IPS DF 19.7 (cell line): ENCODE results near the gene GYPE.
"Not testable (repeated sequence)": the region's sequence is repeated elsewhere in the genome, so short reads cannot be mapped to it uniquely, and the experiment has no call there.

ENCODE experiments used
- DNase-seq: peaks from one replicate; pipeline ENCODE4 v3.0.0-alpha.2; 2013; ENCODE audit warnings: low read depth, low spot score

GYPE gene

DNA sequence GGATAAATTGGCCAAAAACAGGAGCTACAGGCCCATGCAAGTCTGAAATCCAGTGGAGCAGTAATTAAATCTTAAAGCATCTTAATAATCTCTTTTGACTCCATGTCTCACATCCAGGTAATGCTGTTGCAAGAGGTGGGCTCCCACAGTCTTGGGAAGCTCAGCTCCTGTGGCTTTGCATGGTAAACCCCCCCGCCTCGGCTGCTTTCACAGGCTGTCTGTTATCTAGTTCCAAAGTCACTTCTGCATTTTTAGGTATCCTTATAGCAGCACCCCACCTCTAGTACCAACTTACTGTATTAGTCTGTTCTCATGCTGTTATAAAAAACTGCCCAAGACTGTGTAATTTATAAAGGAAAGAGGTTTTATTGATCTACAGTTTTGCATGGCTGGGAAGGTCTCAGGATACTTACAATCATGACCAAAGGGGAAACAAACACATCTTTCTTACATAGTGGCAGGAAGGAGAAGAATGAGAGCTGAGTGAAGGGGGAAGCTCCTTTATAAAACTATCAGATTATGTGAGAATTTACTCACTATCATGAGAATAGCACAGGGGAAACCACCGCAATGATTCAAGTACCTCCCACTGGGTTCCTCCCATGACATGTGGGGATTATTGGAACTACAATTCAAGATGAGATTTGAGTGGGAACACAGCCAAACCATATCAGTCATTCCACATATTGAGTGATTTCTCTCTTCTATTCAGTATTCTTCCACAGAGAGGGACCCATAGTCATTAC lies 34.7 kb downstream of the GYPE start:
- DNase-seq, result not testable (repeated sequence)

DNA sequence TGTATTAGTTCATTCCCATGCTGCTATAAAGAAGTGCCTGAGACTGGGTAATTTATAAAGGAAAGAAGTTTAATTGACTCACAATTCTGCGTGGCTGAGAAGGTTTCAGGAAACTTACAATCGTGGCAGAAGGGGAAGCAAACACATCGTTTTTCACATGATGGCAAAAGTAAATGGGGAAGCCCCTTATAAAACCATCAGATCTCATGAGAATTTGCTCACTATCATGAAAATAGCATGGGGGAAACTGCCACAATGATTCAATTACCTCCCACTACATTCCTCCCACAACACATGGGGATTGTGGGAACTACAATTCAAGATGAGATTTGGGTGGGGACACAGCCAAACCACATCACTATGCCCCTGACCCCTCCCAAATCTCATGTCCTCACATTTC lies 35.4 kb downstream of the GYPE start:
- not testable (repeated sequence) for DNase-seq

DNA sequence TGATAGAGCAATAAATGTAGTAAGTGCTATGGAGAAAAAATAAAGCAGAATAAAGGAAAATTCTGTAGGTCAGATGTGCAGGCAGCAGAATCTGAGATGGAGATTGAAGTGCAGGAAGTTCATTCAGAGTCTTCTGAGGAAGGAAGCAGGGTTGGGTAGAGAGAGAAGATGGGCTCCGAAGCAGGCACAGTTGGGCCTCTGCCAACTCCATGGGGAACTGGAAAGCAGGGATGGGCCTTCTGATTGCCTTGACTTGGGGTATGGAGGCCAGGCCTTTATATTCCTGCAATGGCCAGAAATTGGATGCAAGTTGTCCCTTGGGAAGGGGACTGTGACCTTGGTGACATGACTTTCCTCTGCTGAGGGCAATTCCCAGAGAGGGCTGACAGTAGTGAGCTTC lies 42.6 kb downstream of the GYPE start:
- not testable (repeated sequence) for DNase-seq

DNA sequence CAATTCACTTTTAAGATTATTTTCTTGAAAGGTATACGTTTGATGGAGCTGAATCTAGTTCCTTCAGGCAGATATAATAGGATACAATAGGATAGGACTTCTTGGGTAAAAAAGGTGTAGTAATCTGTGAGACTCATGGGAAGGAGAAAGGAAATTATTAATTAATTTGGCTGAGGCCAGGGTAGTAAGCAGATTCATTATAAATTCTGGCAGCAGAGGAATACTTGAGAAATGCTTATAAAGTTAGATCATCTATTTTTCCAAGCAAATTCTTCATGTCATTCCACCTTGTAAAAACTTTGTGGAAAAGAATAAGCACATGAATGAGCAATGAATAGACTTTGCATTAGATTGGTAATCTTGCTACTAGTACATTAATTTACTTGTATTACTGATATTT lies 46.9 kb downstream of the GYPE start:
- no peak for DNase-seq

DNA sequence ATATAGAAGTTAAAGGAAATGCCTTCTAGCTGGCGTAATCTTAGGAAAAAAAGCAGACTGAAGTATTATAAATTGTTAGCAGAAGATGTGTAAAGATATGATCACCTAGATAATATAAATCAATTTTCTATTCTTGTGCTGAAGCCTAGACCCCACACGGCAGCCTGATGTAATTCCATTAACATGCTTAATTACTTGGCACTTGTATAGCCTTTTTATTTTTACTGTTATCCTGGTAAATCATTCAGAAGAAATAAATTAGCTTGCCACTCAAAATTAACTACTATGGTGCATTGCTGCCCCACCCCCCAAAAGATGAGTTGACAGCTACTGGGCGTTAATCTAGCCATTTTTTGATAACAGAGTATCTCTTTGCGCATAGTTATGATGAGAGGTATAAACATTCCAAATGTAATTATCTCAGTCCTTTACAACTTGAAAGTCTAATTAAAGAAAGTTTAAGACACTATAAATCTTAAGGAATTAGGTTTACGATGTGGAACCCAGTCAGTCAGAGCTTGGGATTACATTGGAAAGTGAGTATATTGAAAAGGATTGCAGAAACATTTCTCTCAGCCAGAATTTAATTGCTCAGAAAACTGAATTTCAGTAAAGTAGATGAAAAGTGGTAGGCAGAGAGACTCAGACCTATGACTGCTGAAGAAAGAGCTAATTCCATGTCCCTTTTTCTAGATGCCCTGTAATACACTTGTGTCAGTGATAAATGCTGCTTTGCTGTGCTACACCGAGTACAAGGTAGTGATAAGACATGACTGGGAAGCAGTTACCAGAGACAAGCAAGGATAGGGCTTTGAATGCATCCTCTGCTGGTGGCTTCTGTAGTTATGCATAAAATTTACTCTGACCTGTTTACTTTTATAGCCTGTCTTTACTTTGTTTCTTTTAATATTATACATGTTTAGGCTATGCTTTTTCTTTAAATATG lies 47.7 kb downstream of the GYPE start:
- DNase-seq, result not testable (repeated sequence)

DNA sequence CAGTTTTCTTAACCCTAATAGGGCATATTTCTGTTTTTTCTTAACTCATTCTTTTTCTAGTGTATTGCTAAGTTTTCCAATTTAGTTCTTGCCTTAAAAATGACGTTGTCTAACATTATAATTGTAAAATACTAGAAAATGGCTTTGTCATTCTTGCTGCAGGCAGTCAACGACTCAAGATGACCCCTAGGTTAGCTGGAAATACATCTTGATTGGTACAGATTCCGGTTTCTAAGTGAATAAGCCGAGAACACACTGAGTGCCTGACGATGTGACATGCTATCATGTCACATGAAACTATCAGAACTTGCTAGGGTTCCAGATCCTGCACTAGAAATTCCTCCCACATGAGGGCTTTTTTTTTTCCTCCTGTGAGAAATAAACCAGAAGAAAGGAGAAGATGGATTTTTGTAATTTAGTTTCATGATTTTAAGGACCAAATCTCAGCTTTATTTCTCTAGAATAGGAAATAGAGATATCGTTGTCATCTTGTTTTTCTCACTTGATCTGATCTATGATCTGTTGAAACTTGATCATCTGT lies 49.3 kb downstream of the GYPE start:
- not testable (repeated sequence) for DNase-seq

DNA sequence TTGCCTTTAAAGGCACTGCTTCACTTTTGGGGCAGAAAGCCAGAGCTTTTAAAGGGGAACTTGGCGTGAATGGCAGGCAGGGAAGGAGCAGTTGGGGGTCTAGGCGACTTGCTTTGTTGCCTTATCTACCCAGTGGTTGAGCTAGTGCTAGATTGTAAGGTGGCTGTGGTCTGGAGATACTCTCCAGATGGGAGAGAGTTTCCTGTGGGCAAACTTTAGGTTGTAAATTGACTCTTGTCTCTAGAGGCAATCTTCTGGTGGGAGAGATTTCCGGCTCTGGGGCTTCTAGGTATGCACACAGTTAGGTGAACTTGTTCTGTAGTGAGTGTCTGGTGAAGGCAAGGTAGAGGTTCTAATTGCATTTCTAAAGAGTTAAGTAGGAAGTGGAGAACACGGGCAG lies 50.7 kb downstream of the GYPE start:
- not testable (repeated sequence) for DNase-seq

DNA sequence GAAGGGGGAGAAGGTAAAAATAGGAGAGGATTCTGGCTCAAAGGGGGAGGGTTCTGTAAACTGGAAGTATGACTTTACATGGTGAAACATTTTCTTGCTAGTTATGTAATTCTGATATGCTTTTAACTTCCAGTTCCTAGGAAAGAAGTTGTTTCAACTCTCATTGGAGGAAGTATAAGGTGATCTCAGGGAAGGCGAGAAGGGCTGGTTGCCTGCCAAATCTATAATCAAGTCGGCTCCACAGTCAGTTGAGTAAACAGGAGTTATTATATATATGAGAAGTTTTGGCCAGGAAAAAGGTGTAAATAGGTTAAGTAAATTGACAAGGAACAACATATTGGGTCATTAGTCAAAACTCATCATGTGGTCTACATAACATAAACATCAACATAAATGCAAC lies 56.1 kb downstream of the GYPE start:
- not testable (repeated sequence) for DNase-seq

DNA sequence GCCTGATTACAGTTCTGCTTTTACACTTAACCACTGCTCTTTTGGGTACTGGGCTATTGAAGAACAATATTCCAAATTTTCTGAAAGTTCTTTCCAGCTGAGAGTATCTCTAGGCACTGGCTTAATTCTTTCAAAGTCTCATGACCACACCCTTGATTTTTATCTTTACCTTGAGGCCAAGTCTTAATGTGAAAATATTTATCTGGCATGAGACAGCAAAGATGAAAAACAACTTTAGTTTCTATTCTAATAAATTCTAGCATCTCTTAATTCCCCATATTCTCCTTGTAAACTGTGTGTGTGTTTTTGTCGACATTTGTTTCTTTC lies 61.9 kb downstream of the GYPE start:
- not testable (repeated sequence) for DNase-seq

DNA sequence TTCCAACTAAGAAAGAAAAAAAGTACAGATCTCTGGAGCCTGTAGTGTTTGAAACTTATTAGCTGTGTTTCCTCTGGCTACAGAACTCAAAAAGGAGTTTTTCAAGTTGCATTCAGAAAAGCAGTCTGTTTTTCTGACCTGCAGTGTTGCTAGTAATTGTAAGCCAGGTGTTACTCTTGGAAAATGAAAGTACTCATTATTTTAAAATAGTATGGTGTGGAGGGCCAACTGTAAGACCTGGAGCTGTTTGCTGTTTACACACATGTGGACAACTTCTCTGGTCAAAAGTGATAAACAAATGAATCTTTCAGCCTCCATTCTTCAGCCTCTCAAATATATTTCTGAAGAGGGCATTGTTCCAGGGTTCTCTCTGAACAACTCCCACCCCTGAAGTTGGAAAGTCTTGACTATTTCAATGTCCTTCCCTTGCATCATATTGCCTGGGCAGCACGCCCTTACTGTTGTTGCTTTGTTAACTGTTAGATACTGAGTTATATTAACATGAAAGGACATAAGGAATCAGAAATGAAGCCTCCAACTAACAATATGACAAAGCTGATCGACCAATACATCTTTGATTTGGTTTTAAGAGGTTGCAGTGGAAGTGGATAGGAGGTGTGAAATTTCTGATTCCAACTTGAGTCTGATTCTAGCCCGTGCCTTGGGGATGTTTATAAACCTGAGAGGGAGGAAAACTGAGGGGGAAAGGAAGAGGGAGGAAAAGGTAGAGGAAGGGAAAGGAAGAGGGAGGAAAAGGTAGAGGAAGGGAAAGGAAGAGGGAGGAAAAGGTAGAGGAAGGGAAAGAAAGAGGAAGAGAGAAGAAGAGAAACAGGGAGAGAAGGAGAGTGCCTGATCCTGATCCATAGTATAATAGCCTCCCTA lies 62.5 kb downstream of the GYPE start:
- DNase-seq, result not testable (repeated sequence)

DNA sequence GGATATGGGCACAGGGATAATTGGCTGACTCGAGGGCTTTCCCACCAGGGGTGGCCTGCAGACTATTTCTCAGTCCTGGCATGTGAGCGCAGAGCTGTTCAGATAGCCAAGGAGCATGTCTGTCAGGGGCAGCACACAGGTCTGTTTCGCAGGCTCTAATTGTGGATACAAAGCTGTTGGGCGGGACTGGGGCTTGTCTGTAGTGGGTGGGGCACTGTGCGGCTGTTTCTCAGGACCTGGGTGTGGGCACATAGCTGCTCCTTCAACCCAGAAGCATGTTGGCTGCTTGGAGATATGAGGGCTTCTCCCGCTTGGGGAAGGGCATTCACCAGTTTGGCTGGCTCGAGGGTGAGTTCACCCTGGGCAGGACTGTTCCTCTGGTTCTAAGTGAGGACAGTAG lies 65.9 kb downstream of the GYPE start:
- DNase-seq, result not testable (repeated sequence)

DNA sequence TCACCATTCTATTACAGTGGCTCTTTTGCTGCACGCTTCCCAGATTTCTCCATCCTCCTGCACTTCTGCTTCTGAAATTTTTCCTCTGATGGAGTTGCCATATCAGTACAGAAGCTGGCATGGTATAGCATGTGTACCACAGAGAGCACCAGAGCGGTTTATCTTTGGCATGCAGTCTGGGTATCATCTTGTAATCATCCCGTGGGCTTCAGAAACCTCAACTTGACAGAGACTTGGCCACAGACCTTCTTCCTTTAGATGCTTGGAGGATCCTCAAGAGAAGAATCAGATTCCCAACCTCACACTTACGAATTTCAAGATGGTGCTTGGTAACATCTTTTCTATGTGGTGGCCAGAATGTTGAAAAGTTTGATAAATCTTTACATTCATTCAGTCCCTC lies 71.2 kb downstream of the GYPE start:
- not testable (repeated sequence) for DNase-seq

DNA sequence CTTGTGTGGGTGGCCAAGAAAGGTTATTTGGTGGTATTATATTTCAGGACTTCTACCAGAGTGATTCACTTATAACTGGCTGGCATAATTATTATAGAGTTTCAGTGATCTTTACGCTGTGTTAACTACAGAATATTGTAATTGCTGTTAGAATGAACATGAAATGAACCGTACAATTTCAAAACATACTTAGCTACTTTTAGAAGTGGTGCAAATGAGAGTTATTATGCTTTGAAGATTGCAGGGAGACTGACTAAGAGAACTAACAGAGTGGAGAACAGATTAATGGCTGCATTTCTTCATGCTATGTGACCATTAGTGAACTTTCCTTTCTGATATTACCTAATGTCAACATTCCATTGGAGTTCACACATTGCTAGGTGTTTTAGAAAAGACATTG lies 71.7 kb downstream of the GYPE start:
- DNase-seq, result not testable (repeated sequence)

DNA sequence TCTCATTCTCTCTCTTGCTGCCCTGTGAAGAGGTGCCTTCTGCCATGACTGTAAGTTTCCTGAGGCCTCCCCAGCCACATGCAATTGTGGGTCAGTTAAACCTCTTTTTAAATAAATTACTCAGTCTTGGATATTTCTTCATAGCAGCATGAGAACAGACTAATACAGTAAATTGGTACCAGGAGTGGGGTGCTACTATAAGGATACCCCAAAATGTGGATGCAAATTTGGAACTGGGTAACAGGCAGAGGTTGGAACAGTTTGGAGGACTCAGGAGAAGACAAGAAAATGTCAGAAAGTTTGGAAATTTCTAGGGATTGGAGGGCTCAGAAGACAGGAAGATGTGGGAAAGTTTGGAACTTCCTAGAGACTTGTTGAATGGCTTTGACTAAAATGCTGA lies 74.8 kb downstream of the GYPE start:
- DNase-seq, result not testable (repeated sequence)

DNA sequence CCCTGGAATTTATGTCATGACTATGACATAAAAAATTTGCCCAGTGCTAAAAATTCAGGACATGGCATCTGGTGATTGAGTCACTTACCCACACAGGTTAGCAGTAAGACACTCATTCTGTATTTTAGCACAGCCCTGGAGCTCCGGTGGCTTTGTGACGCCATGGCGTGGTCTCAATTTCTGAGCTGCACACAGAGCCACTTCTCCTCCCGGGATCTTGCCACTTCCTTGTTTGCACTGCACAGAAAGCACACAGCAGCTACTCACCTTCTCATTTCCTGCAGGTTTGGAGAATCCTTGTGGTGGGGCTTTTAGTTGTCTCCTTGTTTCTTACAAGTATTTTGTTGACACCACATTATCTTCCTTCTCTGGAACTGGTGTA lies 76.1 kb downstream of the GYPE start:
- not testable (repeated sequence) for DNase-seq
